ENCODE data around the gene LACC1. TPM values are rescaled to one million over a fixed set of nuclear protein-coding genes. Genes with fewer than 3 reads are reported as not detected.

Gene LACC1
- total RNA-seq, 1 donor from 2014 or later = 6.3 TPM

DNA sequence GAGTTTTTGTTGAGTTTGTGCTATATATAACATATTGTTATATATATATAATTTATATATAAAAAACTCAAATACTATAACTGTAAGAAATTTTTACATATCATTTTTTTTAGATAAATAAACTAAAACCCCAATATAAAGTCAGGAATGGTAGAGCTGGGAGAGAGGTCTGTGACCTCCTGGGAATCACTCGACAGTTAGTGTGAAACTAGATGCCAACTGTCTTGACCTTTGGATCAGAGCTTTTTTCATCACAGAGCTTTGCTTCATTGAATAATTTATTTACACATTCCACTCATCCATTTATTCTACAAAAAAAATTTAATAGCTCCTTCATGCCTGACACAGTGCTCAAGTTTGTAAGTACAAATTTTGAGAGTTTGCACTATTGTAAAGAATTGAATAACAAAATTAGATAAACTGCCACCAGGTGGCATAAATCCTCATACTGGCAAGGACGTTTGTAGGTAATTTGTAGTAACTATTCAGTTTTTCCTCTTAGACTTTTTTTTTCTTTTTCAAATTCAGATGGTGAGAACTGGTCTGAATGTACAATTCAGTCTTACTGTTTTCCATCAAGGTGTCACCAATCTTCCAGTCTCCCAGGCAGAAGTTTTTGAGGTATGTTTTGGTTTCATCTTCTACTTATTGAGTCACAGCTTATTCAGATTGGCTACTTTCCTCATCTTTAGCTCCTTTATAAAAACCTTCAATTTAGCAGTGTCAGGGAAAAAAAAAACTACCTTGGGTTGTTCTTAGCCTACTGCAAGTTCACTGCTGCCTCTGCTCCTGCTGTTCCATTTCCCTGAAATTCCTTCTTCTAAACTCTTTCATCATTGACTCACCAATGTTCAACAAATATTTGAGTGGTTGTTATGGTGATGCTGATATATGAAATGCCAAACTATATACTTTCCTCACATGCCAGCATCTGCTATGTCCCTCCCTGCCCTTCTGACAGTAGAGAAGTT, 28.7 kb downstream of the LACC1 start:
- no peaks in the 10 kb centered on the region for H3K4me1 ChIP-seq
- H3K36me3 ChIP-seq = no peaks in the 10 kb centered on the region
- H3K27me3 ChIP-seq = no peaks in the 10 kb centered on the region
- H3K4me3 ChIP-seq = no peak overlapping the region
- TF ChIP-seq, protein P1, sequence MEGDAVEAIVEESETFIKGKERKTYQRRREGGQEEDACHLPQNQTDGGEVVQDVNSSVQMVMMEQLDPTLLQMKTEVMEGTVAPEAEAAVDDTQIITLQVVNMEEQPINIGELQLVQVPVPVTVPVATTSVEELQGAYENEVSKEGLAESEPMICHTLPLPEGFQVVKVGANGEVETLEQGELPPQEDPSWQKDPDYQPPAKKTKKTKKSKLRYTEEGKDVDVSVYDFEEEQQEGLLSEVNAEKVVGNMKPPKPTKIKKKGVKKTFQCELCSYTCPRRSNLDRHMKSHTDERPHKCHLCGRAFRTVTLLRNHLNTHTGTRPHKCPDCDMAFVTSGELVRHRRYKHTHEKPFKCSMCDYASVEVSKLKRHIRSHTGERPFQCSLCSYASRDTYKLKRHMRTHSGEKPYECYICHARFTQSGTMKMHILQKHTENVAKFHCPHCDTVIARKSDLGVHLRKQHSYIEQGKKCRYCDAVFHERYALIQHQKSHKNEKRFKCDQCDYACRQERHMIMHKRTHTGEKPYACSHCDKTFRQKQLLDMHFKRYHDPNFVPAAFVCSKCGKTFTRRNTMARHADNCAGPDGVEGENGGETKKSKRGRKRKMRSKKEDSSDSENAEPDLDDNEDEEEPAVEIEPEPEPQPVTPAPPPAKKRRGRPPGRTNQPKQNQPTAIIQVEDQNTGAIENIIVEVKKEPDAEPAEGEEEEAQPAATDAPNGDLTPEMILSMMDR (IDR thresholded peaks at IDR 0.05) = peak; percentile 38 to 54 (median 53)
- no peak for DNase-seq (ENCODE audit: low spot score in 2 of 2)
- no peaks in the 10 kb centered on the region for H3K9me3 ChIP-seq
- intact Hi-C loops (cut with DNase I) = loop anchor here (2.0 to 10.0 kb wide), 5 partner anchors 140 to 1064 kb away; no protein-coding TSS in a partner anchor
- no peak overlapping the region for H3K27ac ChIP-seq

DNA sequence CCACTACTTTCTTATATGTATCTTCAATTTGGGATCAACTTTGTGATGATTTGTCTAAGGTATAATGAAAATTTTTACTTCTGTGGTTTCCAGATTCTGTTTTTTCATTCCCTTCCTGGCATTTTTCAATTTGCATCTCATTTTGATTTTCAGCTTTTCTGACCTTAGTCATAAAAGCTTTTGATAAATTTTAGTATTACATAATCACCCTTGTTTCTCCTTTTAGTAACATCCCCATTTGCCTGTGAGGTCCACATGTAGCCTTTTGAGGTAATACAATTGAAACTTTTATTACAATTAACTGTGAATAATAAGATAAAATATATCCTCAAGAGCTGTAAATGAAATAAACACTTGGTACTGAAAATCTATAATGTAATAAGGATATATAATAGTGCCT, 31.2 kb downstream of the LACC1 start:
- Histone ChIP-seq H3K27ac (no peak overlapping the region), H3K4me1 (no peaks in the 10 kb centered on the region), H3K27me3 (no peaks in the 10 kb centered on the region), H3K36me3 (no peaks in the 10 kb centered on the region), H3K9me3 (no peaks in the 10 kb centered on the region), H3K4me3 (no peak overlapping the region)
- intact Hi-C loops (cut with DNase I) = no loop called here
- TF ChIP-seq, protein P1 (IDR thresholded peaks at IDR 0.05) = no peak
- no peak for DNase-seq (ENCODE audit: low spot score in 2 of 2)

DNA sequence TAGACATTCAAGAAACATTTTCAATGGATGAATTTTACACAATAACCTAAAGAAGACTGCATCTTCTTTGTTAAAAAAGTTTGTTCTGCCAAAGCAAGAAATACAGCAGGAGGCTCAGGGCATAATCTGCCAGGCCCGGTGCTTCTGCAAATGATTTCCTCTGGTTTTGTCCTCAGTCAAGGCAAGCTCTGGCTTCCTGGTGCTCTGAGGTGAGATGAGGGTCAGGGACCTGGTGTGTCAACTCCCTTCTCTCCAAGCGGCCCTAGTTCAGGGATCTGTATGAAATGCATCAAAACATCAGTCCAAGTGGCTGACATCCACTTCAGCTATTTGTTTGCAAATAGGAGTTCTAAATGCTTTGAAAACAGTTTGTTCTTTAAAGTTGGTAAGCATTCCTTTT, 31.6 kb downstream of the LACC1 start:
- Histone ChIP-seq H3K9me3 (no peaks in the 10 kb centered on the region), H3K36me3 (no peaks in the 10 kb centered on the region), H3K27ac (no peak overlapping the region), H3K4me3 (no peak overlapping the region), H3K4me1 (no peaks in the 10 kb centered on the region), H3K27me3 (no peaks in the 10 kb centered on the region)
- intact Hi-C loops (cut with DNase I) = no loop called here
- no peak for DNase-seq (ENCODE audit: low spot score in 2 of 2)
- TF ChIP-seq, protein P1 (IDR thresholded peaks at IDR 0.05) = no peak

DNA sequence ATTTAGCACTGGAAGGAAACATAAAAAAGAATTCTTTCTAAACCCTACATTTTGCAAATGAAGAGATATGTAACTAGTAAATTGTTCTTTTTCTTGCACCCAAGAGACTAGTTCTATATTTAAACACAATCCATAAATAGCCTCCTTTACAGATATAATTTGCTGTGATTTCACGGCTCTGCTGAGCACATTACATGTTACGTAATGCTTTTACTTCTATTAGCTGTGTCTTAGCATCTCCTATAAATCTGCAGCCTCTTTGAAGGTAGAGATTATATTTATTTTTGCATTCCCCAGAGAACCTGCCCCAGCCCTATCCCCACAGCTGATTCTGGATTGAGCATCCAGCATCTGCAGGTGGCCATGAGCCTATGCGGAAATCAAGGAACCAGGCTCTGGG, 32.2 kb downstream of the LACC1 start:
- Histone ChIP-seq H3K36me3 (no peaks in the 10 kb centered on the region), H3K27ac (no peak overlapping the region), H3K9me3 (no peaks in the 10 kb centered on the region), H3K27me3 (no peaks in the 10 kb centered on the region), H3K4me1 (no peaks in the 10 kb centered on the region), H3K4me3 (no peak overlapping the region)
- no peak for DNase-seq (ENCODE audit: low spot score in 2 of 2)
- intact Hi-C loops (cut with DNase I) = no loop called here
- TF ChIP-seq, protein P1 (IDR thresholded peaks at IDR 0.05) = no peak

DNA sequence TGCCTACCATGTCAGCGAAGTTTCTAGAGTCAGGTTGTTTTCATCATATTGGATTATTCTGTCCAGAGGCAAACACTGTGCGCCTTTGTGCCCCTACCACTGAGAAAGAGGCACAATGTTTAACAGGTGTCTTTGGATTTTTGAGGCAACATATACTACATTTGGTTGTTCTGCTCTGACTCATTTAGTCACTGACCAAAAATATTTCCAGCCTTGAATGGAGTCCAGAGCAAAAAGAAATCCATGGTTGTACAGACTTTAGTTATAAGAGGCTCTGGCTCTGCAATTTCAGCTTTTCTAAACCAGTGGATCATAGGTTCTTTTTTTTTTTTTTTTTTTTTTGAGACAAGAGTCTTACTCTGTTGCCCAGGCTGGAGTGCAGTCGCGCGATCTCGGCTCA, 35.7 kb downstream of the LACC1 start:
- Histone ChIP-seq H3K4me3 (no peak overlapping the region), H3K9me3 (no peaks in the 10 kb centered on the region), H3K4me1 (no peaks in the 10 kb centered on the region), H3K27me3 (no peaks in the 10 kb centered on the region), H3K36me3 (no peaks in the 10 kb centered on the region), H3K27ac (no peak overlapping the region)
- TF ChIP-seq, protein P1 (IDR thresholded peaks at IDR 0.05) = no peak
- intact Hi-C loops (cut with DNase I) = no loop called here
- DNase-seq (ENCODE audit: low spot score in 2 of 2) = no peak
